Measurements from ENCODE around the gene SRGAP1.
"Not testable (repeated sequence)": the region's sequence is repeated elsewhere in the genome, so short reads cannot be mapped to it uniquely, and the experiment has no call there.

SRGAP1 gene

GRCh38 chr12:64181430-64182291, 337.2 kb downstream of the SRGAP1 start:
- peak; percentile 97 for DNase-seq

- DNase-seq: no peak
These were observed 339.7 kb downstream of the SRGAP1 start for GRCh38 chr12:64184216-64184615.

GRCh38 chr12:64186789-64187188, 342.3 kb downstream of the SRGAP1 start:
- no peak for DNase-seq

- DNase-seq: peak; percentile 83
These were observed 342.9 kb downstream of the SRGAP1 start for GRCh38 chr12:64187370-64187769.

- no peak for DNase-seq
These were observed 343.3 kb downstream of the SRGAP1 start for GRCh38 chr12:64187794-64188193.

- no peak for DNase-seq
These were observed 345.0 kb downstream of the SRGAP1 start for GRCh38 chr12:64189530-64189929.

- DNase-seq: no peak
These were observed 345.6 kb downstream of the SRGAP1 start for GRCh38 chr12:64190140-64190539.

- DNase-seq: no peak
These were observed 348.3 kb downstream of the SRGAP1 start for GRCh38 chr12:64192644-64193444.

- no peak for DNase-seq
These were observed 349.4 kb downstream of the SRGAP1 start for GRCh38 chr12:64193931-64194330.

- no peak for DNase-seq
These were observed 350.0 kb downstream of the SRGAP1 start for GRCh38 chr12:64194333-64195149.

- DNase-seq: not testable (repeated sequence)
These were observed 351.3 kb downstream of the SRGAP1 start for GRCh38 chr12:64195841-64196240.

GRCh38 chr12:64203036-64203435, 358.5 kb downstream of the SRGAP1 start:
- DNase-seq: no peak

GRCh38 chr12:64203775-64204174, 359.3 kb downstream of the SRGAP1 start:
- no peak for DNase-seq

GRCh38 chr12:64205542-64205941, 361.0 kb downstream of the SRGAP1 start:
- DNase-seq: no peak

- DNase-seq: no peak
These were observed 363.0 kb downstream of the SRGAP1 start for GRCh38 chr12:64207453-64207852.

All from NCI-H226 (cell line).